ENCODE results near the gene RNF8.
"Not testable (repeated sequence)": the region's sequence is repeated elsewhere in the genome, so short reads cannot be mapped to it uniquely, and the experiment has no call there.

The RNF8 gene, protein sequence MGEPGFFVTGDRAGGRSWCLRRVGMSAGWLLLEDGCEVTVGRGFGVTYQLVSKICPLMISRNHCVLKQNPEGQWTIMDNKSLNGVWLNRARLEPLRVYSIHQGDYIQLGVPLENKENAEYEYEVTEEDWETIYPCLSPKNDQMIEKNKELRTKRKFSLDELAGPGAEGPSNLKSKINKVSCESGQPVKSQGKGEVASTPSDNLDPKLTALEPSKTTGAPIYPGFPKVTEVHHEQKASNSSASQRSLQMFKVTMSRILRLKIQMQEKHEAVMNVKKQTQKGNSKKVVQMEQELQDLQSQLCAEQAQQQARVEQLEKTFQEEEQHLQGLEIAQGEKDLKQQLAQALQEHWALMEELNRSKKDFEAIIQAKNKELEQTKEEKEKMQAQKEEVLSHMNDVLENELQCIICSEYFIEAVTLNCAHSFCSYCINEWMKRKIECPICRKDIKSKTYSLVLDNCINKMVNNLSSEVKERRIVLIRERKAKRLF

DNA sequence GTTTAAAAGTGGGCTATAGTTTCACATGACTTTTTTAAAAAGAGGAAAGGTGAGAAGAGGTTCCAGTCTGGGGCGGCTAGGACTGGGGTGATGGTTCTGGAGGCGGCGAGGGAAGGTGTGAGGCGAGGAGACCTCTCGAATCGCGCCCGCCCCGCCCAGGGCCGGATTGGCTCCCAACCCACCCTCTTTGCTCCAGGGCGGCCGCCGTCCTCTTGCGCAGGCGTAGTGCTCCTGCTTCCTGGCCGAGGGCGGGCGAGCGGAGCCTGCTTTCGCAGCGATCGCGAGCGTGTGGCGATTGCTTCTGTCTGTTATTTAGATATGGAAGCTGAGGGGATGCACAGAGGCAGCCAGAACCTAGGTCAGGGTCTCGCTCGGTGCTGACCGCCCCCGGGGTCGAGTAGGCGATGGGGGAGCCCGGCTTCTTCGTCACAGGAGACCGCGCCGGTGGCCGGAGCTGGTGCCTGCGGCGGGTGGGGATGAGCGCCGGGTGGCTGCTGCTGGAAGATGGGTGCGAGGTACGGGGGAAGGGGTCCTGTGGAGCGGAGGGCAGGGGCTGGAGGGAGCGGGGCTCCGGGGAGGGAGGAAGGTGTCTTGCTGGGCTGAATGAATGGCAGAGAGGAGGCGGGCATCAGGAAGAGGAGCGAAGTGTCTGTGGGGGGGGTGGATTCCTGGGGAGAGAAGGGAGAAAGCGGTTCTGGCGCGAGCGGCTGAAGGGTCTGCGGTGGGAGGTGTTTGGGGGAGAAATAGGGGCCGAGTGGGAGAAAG is at the start of gene RNF8:
Gene RNF8 (plus strand): TSS at position 223 of the 765 bp plus-strand sequence. CDS start 182 bp downstream, at position 405.
- DNase-seq, result peak; percentile 91

DNA sequence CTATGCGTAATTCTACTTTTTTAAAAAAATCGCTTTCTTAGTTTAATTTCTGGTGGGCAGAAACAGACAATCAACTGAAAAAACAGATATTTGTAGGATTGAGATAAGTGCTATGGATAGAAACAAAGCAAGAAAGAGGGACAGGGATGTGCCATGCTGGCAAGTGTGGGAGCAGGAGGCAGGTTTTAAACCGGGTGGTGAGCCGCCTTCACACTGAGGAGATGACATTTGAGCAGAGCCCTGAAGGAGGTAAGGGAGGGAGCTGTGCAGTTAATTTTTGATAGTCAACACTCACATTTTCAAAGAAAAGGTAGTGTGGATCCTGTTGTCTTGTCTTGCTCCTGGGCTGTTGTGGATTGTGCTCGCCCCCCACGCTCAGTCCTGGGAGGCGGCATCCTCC is 49.0 kb upstream of the RNF8 start:
- no peak for DNase-seq

DNA sequence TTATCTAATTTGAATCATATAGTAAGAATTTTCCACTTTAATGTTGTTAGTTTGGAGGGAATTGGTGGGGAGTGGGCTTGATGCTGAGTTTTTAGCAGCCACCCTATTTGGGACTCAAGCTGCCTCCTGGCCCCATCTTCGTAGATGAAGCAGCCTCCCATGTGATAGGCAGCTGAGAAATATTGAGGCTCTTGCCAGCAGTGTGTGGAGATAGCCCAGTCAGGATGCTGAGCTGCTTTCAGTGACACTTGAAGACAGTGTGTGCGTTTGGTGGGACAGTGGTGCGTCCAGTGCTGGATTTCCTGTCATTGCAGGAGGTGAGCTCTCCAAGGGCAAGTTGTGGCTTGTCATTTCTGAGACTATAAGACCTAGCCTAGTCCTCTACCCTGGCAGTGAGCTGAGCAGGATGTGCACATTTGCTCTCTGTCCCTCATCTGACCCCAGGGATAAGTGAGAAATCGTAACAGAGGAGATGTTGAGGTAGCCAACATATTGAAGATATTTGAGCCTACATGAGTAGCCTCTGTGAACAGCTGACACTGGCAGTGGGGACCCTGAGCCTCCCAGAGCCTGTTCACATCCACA is 47.9 kb upstream of the RNF8 start:
- no peak for DNase-seq

DNA sequence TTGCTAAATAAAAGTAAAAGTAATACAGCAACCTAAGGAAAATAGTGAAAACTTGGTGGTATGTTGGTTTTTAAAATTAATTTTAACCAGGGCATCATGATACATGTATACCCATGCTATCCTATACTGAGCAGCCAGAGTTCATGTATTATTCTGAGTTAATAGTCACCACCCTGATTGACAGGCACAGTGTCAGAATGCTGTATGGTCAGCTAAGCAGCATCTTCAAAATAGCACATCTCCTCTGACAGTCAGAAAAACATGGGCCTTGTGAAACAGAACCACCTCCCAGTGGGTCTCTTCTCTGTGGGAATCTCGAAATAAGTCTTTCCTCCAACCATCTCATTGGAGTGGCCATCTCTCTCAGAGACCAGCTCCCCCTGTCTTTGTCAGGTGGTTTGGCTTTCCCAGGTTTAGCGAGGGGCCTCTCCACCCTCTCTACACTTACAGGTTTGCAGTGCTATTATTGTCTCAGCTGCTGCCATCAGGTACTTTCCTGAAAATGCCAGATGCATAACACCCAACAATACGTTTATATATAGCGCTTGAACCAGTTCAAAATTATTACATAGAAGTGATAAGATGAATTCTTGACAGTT is 47.1 kb upstream of the RNF8 start:
- peak; percentile 32 for DNase-seq

DNA sequence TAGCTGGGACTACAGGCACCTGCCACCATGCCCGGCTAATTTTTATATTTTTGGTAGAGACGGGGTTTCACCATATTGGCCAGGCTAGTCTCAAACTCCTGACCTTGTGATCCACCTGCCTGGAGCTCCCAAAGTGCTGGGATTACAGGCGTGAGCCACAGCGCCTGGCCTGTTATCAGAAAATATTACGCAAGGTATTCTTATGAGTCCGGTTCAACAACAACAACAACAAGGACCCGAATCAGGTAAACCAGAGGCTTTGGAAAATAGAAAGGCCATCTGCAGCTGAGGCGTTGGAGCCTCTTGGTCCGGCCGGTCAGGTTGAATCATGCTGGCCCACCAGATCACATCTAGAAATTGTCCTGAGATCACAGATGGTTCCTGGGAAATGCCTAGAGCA is 46.3 kb upstream of the RNF8 start:
- DNase-seq, result not testable (repeated sequence)

DNA sequence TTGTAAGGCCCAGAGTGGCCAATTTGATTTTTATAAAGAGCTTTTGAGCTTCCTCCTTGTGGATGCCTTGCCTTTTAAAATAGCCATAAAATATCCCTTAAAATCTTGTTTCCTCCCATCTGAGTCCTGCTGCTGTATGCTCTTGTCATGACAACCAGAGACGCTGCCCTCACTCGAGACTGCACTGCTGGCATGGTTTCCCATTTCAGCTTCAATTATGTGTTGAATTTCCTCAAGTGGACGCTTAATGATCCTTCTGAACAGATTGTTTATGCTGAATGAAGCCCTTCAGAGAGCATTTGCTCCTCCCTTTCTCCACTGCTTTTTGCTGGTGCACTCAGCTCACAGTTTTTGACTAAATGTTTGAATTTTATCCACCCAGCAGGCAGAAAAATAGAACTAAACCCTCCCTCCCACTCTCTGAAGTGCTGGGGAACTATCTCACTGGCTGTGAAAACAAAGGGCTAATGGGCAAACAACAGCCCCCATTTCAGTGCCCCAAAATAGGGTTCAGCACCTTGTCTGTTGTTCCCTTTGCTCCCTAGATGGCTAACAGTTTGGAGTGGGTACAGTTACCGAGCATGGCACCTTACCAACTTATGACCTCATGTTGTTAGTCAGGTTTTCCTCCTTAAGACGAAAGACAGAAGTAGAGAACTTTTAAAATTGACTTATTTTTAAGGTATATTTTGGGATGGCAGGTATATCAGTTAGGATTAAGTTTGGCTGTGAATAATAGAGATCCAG is 45.5 kb upstream of the RNF8 start:
- DNase-seq, result peak; percentile 99

DNA sequence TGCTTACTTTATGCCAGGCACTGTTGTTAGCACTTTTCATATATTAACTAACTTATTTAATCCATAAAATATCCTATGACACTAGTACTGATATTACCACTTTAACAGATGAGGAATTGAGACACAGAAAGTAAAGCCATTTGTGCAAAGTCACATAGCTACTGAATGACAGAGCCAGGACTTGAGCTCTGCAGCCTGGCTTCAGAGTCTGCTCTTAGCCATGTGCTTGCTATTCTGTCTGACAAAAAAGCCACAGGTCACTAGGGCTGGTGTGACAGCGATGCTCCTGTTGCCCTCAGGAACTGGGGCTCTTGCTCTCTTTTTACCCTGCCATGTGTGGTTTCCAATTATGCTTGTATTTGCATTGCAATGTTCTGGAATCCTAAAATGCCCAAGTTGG is 44.7 kb upstream of the RNF8 start:
- DNase-seq, result no peak

DNA sequence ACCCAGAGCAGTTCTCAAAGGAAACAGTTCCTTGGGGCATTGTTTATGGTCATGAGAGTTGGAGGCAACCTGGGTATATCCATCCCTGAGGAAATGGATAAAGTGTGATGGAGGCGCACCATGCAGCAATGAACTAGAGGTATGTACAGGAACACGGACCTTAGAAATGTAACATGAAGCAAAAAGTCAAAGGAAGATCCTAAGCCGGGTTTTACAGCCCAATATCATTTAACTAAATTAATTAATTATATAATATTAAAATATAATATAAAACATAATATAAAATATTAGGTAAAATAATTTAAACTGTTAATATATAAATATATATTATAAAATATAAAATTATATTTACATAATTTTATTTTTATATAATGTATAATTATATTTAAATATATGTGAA is 44.1 kb upstream of the RNF8 start:
- DNase-seq, result no peak

DNA sequence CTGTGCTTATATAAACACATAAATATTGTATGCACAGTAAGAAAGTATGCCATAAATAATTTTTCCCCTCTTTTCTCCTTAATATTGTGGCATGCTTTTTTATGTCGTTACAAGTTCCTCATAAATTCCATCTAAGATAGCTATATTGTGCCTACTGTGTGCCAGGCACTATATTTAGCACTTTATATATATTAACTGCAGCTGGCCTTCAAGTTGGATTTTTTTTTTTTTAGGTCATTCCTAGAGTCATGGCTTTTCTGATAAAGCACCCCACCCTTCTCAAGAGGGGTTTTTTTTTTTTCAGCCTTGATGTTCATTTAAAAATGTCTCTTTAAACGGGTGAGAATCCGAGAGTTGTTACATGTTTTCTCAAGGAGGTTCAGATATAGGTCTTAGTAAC is 42.8 kb upstream of the RNF8 start:
- DNase-seq, result no peak

DNA sequence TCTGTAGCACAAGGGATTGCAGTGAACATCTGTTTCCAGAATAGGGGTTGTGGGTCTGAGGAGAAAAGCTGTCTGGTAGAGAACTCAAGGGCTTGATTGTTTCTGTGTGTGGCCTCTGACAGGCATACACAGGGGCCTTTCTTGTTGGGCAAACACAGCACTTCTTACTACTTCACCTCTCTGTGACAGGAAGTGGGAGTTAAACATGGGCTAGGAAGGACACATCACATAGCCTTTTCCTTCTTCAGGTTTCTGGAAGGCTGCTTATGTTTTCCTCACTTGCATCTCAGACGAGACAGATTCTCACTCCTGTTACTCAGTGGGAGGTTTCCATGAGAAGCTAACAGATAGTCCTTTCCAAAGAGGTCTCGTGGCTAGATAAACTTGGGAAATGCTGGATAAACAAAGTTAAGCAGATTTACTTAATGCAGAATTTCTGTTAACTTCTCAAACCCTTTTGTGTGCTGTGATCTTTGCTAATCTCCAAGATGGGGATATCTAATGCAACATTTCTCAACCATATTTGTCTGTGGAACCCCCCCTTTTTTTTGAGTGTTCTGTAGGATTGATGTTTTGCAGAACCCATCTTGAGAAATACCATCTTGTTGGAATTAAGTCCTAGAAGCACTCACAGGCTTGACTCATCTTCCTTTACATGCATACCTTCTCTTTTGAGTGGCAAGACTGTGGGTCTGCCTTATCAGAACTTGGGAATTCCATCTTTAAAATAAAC is 41.9 kb upstream of the RNF8 start:
- no peak for DNase-seq

DNA sequence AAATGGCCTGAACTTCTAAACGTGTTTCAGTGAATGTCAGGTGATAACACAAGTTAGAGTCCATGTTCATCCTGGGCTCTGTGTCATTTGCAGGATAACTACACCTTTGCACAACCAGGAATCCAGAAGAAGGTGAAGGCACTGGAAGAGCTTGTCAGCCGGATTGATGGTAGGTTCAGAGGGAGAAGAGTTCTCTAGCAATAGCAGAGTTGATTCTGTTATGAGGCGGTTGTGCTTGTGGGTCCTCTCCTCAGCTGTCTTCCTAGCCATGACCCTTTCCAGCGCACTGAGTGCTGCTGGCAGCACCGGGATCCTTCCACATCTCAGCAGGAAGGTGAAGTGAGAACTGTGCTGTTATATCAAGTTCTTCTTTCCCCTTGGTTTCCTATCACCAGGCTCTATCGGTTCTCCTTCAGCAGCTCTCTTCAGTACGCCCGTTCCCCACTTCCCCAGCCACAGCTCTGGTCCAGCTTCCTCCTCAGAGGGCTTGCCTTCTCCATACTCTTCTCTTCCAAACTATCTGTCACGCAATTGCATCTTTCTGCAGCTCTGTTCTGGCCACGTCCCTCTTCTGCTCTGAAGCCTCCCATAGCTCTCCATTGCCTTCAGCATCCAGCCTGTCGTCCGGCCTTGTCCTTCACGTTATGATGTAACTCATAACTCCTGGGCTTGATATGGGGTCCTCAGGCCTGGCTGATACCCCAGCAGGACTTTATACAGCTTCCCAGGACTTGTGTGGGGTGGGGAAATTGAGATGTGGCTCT is 39.9 kb upstream of the RNF8 start:
- no peak for DNase-seq

DNA sequence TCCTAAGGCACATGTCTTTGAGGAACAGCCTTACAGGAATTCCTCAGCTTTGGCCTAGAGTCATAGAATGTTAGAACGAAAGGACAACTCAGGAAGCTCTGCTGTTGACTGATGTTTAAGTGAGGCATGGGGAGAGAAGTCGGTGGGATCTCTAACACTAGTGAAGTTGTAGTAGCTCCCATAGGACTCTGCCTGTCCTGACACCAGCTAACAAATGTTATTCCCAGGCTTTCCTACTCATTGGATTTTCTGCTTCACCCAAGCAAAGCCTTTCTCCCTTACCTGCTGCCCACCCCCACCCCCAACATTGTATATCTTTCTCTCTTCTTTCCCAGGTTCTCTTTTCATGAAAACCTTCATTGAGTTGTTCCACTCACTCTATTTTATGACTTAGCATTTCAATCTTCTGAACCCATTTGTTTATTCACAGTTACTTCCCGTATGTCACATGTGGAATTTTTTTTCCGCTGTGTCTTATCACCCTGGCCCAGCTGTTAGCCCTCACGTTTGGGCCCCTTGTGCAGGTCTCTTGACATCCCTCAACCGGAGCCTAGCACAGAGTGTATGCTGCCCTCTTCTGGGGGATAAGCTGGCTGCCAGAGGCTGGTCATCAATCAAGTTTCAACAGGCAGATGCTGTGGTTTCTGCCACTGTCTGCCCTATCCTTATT is 39.2 kb upstream of the RNF8 start:
- peak; percentile 48 for DNase-seq

DNA sequence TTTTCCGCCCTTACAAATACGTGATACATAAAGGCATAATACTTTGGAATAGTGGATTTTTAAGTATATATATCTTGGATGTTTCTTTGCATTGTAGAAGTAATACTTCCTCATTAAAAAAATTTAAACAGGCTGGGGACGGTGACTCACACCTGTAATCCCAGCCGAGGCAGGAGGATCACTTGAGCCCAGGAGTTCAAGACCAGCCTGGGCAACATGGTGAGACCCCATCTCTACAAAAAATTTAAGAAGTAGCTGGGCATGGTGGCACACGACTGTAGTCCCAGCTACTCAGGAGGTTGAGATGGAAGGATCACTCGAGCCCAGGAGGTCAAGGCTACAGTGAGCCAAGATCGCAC is 38.6 kb upstream of the RNF8 start:
- no peak for DNase-seq

DNA sequence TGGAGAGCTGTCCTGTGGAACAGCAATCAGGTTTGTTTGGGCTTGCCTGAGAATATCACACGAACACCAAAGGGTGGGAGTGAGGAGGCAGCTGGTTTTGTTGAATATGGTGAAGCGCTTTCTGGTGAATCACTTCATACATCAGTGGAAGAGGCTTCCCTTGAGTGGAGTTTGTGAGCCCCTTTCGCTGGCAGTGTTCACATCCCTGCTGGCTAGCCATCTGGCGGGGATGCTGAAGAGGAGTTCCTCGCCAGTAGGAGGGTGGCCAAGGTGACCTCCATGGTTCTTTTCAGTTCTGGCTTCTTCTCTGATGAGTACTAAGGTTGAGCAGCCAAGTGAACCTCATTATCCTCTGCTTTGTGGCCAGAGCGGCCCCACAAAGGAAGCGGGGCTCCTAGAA is 37.7 kb upstream of the RNF8 start:
- DNase-seq, result no peak

DNA sequence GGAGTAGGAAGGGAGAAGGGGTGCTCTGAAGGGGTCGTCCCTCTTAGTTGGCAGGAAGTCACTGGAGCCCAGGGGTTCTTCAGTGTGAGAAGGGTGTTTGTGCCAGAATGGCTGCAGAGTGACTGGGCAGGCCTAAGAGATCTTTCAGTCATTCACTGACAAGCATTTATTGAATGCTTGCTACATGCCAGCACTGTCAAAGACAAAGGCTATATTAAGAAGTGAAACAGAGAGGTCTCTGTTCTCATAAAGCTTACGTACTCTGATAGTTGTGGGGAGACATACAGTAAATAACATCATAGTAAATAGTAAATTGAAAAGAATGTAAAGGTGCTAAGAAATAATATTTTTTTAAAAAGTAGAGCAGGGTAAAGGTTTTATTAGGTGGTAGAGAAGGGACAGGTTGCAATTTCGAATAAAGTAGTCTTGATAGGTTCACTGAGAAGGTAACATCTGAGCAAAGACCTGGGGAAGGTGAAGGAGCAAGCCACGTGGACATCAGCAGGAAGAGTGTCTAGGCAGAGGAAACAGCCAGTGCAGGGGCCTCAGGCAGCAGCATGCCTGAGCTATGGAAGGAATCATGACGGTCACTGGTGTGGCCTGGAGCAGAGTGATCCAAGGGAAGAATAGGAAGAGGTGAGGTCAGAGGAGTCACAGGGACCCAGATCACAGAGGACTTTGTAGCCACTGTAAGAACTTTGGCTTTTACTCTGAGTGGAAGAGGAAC is 36.3 kb upstream of the RNF8 start:
- no peak for DNase-seq

DNA sequence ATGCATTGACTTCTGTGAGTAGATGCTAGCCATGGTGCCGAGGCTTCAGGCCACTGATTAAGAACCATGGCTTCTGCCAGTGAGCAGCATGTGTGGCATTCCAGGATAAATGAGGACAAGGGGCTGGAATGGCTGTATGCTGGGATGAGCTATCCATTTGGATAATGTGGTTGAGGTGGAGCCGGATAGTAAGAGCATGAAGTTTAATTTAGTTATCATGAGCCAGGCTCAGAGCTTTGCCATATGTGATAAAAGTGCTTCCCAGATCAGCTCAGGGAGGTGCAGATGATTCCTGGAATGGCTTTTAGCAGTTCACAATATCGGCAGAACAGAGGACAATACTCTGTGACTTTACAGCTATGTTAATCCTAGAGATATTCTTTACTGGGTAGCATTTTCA is 34.6 kb upstream of the RNF8 start:
- no peak for DNase-seq

DNA sequence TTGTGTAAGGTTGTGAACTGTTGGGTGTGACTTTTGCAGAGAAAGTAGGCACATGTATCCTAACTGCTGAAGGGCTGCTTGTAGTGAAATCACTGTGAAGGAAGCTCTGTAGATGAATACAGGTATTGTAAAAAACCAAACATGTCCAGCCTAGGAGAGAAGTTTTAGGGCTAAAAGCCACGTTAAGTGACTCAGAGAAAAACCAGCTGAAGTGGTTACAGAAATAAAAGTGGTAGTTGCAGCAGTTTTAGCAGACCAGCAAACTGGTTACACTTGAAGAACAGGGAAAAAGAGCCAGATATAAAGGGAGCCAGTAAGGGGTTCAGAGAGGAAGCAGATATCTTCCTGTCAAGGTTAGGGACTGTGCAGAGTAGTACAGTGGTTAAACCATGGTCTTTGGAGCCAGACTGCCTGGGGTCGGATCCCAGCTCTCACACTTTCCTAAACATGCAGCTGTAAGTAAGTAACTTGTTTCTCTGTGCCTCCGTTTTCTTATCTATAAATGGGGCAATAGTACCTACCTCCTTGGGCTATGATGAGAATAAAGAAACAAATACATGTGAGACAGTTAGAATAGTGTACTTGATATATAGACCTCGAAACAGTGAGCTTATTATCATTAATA is 33.8 kb upstream of the RNF8 start:
- DNase-seq, result no peak

DNA sequence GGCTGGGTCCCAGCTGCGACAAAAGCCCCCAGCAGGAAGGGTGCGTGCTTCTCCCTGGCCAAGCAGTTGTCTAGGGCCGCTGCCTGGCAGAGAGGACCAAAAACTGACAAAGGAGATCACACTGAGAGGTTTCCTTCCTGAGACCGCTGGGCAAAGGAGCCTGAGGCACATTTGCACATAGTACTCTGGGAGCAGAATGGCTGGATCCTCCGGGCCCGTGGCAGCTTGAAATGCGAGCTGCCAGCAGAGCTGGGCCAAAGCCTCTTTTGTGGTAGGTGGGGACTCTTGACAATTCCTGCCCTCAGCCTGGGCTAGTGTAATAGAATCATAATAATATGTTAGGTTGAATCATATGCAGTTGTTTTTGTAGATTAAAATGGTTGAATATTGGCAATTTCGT is 33.1 kb upstream of the RNF8 start:
- no peak for DNase-seq

DNA sequence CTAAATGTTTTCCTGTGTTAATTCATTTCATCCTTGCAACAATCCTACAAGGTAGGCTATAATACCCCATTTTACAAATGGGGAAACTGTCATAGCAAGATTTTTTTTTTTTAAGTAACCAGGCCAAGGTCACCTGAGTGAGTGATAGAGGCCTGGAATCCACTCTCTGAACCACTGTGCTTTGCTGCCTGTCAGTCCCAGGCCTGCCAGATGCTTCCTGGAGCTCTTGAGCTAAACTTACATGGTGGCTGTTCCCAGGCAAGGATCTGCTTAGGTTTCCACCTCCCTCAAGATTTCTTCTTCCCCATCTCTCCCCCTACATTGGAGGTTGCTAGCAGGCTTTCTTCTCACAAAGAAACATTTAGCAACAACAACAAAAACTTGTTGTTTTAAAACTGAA is 32.7 kb upstream of the RNF8 start:
- no peak for DNase-seq
